ENCODE measurements around the gene SYMPK.
A peak's percentile ranks its signal among the peaks of the same experiment; 100 is the strongest.

The SYMPK gene

GRCh38 chr19:45779231-45780145 is 83.5 kb downstream of the SYMPK start:
- Histone ChIP-seq H3K4me3 (ENCODE audit: low read depth, low read length) (no peak overlapping the region), H3K9me3 (ENCODE audit: control insufficient read depth, insufficient read depth, low read depth, low read length) (no peaks in the 10 kb centered on the region), H3K27ac (ENCODE audit: extremely low read depth, low read depth, low read length) (no peak overlapping the region), H3K4me1 (ENCODE audit: control insufficient read depth, insufficient read depth, low read length) (peaks cover 9% of the 10 kb centered on the region; the same call in 1 of the 2 replicates), H3K36me3 (ENCODE audit: control insufficient read depth in 2 of 2, insufficient read depth in 1 of 2, low read length in 2 of 2) (peaks cover 17 to 35% of the 10 kb centered on the region in 2 experiments; a peak in 2 of 3 replicates)
- ChIA-PET POLR2A (interaction anchor here (1.1 to 1.5 kb wide), 2 partner anchors 10 to 87 kb away, joined by 3 to 23 read pairs; partner anchors contain the start of genes QPCTL and SIX5), CTCF (interaction anchor here (0.7 to 2.0 kb wide), 2 partner anchors 20 to 37 kb away, joined by 3 to 6 read pairs; no protein-coding TSS in a partner anchor)
- peak; percentile 44; the same call in 1 of the 2 replicates for TF ChIP-seq ZNF600 (tag by site-specific recombination; IDR thresholded peaks at IDR 0.05)
- no peak for TF ChIP-seq ZNF626 (tag by site-specific recombination; IDR thresholded peaks at IDR 0.05)
- TF ChIP-seq CTCF (tag by site-specific recombination; IDR thresholded peaks at IDR 0.05): peak; percentile 18; the same call in 1 of the 2 replicates
- TF ChIP-seq KLF1 (tag by site-specific recombination; IDR thresholded peaks at IDR 0.05): peak; percentile 65
- no peak for TF ChIP-seq ZNF548 (tag by site-specific recombination; IDR thresholded peaks at IDR 0.05)
- no peak for TF ChIP-seq ZNF292 (tag by site-specific recombination; IDR thresholded peaks at IDR 0.05; ENCODE audit: borderline replicate concordance, low read depth)
- no peak for TF ChIP-seq EGR2 (tag by site-specific recombination; IDR thresholded peaks at IDR 0.05; ENCODE audit: low read depth)
- peak; percentile 64 for TF ChIP-seq KLF9 (tag by site-specific recombination; IDR thresholded peaks at IDR 0.05; ENCODE audit: low read depth)
- 0 out of 2 replicates have a peak, but pooled peaks have one; percentile 19 for TF ChIP-seq ZBTB10 (tag by site-specific recombination; IDR thresholded peaks at IDR 0.05)
- no peak for TF ChIP-seq ZNF560 (tag by site-specific recombination; IDR thresholded peaks at IDR 0.05; ENCODE audit: borderline replicate concordance)
- TF ChIP-seq SP7 (tag by site-specific recombination; IDR thresholded peaks at IDR 0.05): 0 out of 2 replicates have a peak, but pooled peaks have one; percentile 15
- 0 out of 2 replicates have a peak, but pooled peaks have one; percentile 2 for TF ChIP-seq ZNF138 (tag by site-specific recombination; IDR thresholded peaks at IDR 0.05; ENCODE audit: borderline replicate concordance)
- no peak for TF ChIP-seq ZNF768 (tag by site-specific recombination; IDR thresholded peaks at IDR 0.05)
- TF ChIP-seq ZNF664 (tag by site-specific recombination; IDR thresholded peaks at IDR 0.05): no peak
- TF ChIP-seq KLF7 (tag by site-specific recombination; IDR thresholded peaks at IDR 0.05; ENCODE audit: borderline replicate concordance): no peak
- no peak for TF ChIP-seq YY2 (tag by site-specific recombination; IDR thresholded peaks at IDR 0.05)
- TF ChIP-seq KLF10 (tag by site-specific recombination; IDR thresholded peaks at IDR 0.05): 0 out of 2 replicates have a peak, but pooled peaks have one; percentile 16
- peak; percentile 73; the same call in 1 of the 2 replicates for TF ChIP-seq KLF8 (tag by site-specific recombination; IDR thresholded peaks at IDR 0.05)
- TF ChIP-seq ZNF776 (tag by site-specific recombination; IDR thresholded peaks at IDR 0.05; ENCODE audit: borderline replicate concordance): no peak
- TF ChIP-seq PRDM2 (tag by site-specific recombination; IDR thresholded peaks at IDR 0.05; ENCODE audit: borderline replicate concordance): no peak
- peak; percentile 70 for TF ChIP-seq SP2 (tag by site-specific recombination; IDR thresholded peaks at IDR 0.05)
- no peak for TF ChIP-seq ZFP3 (tag by site-specific recombination; IDR thresholded peaks at IDR 0.05; ENCODE audit: low read depth)
- peak; percentile 69 for TF ChIP-seq SP3 (tag by site-specific recombination; IDR thresholded peaks at IDR 0.05)
- 0 out of 2 replicates have a peak, but pooled peaks have one; percentile 39 for TF ChIP-seq ZNF580 (tag by site-specific recombination; IDR thresholded peaks at IDR 0.05)
- TF ChIP-seq ZNF416 (tag by site-specific recombination; IDR thresholded peaks at IDR 0.05): no peak

All from HEK293 (cell line).